Sigmoid colon (tissue), 4 donors: ENCODE measurements around the gene ANKS4B.

ENCODE experiments used
- CTCF ChIP-seq, 4 experiments: fragments of 450-650 bp in 3 of 4; fragments of 200-600 bp in 1 of 4; IDR thresholded peaks; one replicate each; pipeline ENCODE4 v1.5.1; 2016 to 2019; ENCODE audit warnings: antibody characterized with exemption in 4 of 4, mild to moderate bottlenecking in 3 of 4, moderate library complexity in 2 of 4
- POLR2A ChIP-seq, 2 donors: fragments of 450-650 bp; IDR thresholded peaks; one replicate each; pipeline ENCODE4 v1.6.1; 2016; ENCODE audit warnings: antibody characterized with exemption in 2 of 2, mild to moderate bottlenecking in 2 of 2, moderate library complexity in 2 of 2
- POLR2AphosphoS5 ChIP-seq, 4 donors: sonication (generic); formaldehyde crosslinking; IDR thresholded peaks; one replicate each; pipeline ENCODE4 v1.6.1; 2017; ENCODE audit warnings: antibody characterized with exemption in 4 of 4

- no peak for TF ChIP-seq CTCF (IDR thresholded peaks at IDR 0.05)
- no peak for TF ChIP-seq POLR2A (IDR thresholded peaks at IDR 0.05)
- TF ChIP-seq POLR2AphosphoS5 (IDR thresholded peaks at IDR 0.05), result no peak
Observed at GRCh38 chr16:21194771-21195301, 38.7 kb upstream of the ANKS4B start.
